Uterus (tissue), 4 donors: Measurements from ENCODE around the gene EXOC4. TPM values are rescaled to one million over a fixed set of nuclear protein-coding genes. Genes with fewer than 3 reads are reported as not detected.

ENCODE experiments used
- DNase-seq, 2 donors: peaks; one replicate each; pipeline ENCODE4 v3.0.0-alpha.2; 2019 to 2020
- H3K27ac ChIP-seq, 2 donors: fragments of 200-600 bp; sonication (generic); 1 replicate in 1 of 2; 2 replicates in 1 of 2; pipeline ENCODE4 v1.5.1; 2016 to 2018
- H3K27me3 ChIP-seq, 2 donors: fragments of 200-600 bp; sonication (generic); one replicate each; pipeline ENCODE4 v1.5.1; 2018 to 2019; ENCODE audit warnings: control low read depth in 1 of 2
- H3K36me3 ChIP-seq, 2 donors: fragments of 200-600 bp; sonication (generic); one replicate each; pipeline ENCODE4 v1.5.1; 2019; ENCODE audit warnings: control low read depth in 1 of 2
- H3K4me1 ChIP-seq, 2 donors: fragments of 200-600 bp; sonication (generic); one replicate each; pipeline ENCODE4 v1.5.1; 2018 to 2019; ENCODE audit warnings: control low read depth in 1 of 2
- H3K4me3 ChIP-seq, 2 donors: fragments of 200-600 bp; sonication (generic); 1 replicate in 1 of 2; 2 replicates in 1 of 2; pipeline ENCODE4 v1.5.1; 2018 to 2019; ENCODE audit warnings: mild to moderate bottlenecking in 1 of 2
- H3K9me3 ChIP-seq, 2 donors: fragments of 200-600 bp; sonication (generic); one replicate each; pipeline ENCODE4 v1.5.1; 2019; ENCODE audit warnings: control low read depth in 1 of 2
- CTCF ChIP-seq, 4 experiments: fragments of 200-600 bp in 2 of 4; fragments of 450-650 bp in 2 of 4; sonication (generic) in 2 of 4; IDR thresholded peaks; one replicate each; pipeline ENCODE4 v1.5.1; 2016 to 2019; ENCODE audit warnings: antibody characterized with exemption in 4 of 4, mild to moderate bottlenecking in 2 of 4, moderate library complexity in 1 of 4
- POLR2A ChIP-seq, 2 donors: fragments of 450-650 bp; IDR thresholded peaks; one replicate each; pipeline ENCODE4 v1.6.1; 2016; ENCODE audit warnings: antibody characterized with exemption in 2 of 2, mild to moderate bottlenecking in 1 of 2, moderate library complexity in 1 of 2
- intact Hi-C: fragments of 100-400 bp; cut with DNase I; formaldehyde crosslinking; loops from one replicate; pipeline ENCODE4 v1.15.1; 2023; ENCODE audit warnings: low total_unique reads
- total RNA-seq, 4 donors: library from RNA; depleted of rRNA in 3 of 4; stranded (reverse); fragments of >200 nt in 3 of 4; gene quantifications; one replicate each; pipeline versions ENCODE4 v1.1.0 to v1.2.4, GENCODE V29; 2014 to 2023
- donor health status: DM: yes; HTN: yes; CAD: no.

Gene EXOC4
- total RNA-seq, 4 donors from 2014 or later = 27.2 to 126 (median 65.4) TPM

DNA sequence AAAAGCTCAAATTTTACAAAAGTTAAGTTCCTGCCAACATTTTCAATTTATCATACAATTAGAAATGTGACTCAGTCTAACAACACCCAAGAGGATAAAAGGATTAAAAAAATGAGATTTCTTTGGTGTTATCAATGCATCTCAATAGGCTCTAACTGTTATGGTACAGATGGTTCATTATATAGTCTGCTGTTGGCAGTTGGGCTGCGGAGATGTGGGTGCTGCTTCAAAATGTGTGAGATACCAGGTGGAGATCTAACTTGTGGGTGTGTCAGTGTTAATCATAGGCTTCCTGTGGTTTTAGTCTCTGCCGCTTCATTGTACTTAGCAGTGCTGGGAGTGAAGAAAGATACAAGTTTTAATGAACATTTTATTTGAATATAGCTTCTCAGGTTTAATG, 231.2 kb downstream of the EXOC4 start:
- H3K27ac ChIP-seq = no peak overlapping the region
- H3K36me3 ChIP-seq = no peaks in the 10 kb centered on the region
- peaks cover 0 to 3% of the 10 kb centered on the region in 2 donors for H3K27me3 ChIP-seq
- TF ChIP-seq POLR2A (IDR thresholded peaks at IDR 0.05) (no peak), CTCF (IDR thresholded peaks at IDR 0.05) (no peak)
- H3K9me3 ChIP-seq = no peaks in the 10 kb centered on the region
- no peak for DNase-seq
- H3K4me1 ChIP-seq = no peaks in the 10 kb centered on the region
- intact Hi-C loops = no loop called here
- no peak overlapping the region for H3K4me3 ChIP-seq

- TF ChIP-seq CTCF (IDR thresholded peaks at IDR 0.05) = no peak
- no peak for TF ChIP-seq POLR2A (IDR thresholded peaks at IDR 0.05)
- H3K27me3 ChIP-seq = peaks cover 0 to 3% of the 10 kb centered on the region in 2 donors
- intact Hi-C loops = no loop called here
- H3K27ac ChIP-seq = no peak overlapping the region
- H3K4me1 ChIP-seq = no peaks in the 10 kb centered on the region
- H3K4me3 ChIP-seq = no peak overlapping the region
- DNase-seq = no peak
- H3K9me3 ChIP-seq = no peaks in the 10 kb centered on the region
- no peaks in the 10 kb centered on the region for H3K36me3 ChIP-seq
These were observed 237.0 kb downstream of the EXOC4 start for GRCh38 chr7:133489906-133490305.

DNA sequence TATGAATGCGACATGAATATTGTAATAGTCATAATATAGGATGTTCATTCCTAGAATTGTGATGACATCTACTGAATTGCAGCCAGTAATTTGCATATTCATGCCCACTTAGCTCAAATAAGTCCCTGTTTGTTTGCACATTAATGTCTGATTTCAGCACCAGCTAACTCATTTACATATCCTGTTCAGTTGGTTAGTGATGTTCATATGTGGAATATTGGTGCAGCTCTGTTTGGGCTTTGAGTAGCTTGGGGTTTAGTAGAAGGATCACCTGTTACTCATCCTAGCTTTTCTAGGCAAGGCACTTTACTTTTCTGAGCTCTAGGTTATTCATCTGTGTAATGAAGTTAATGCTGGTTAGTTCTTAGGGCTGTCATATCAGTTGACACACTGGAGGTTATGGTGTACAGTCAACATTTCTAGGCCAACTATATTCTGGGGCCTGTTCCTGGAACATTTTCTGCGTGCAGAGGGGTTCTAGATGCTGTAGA, 238.4 kb downstream of the EXOC4 start:
- no peak for DNase-seq
- H3K9me3 ChIP-seq = no peaks in the 10 kb centered on the region
- H3K4me3 ChIP-seq = no peak overlapping the region
- H3K27me3 ChIP-seq = peaks cover 0 to 3% of the 10 kb centered on the region in 2 donors
- no peaks in the 10 kb centered on the region for H3K4me1 ChIP-seq
- no peak for TF ChIP-seq CTCF (IDR thresholded peaks at IDR 0.05)
- no peak for TF ChIP-seq POLR2A (IDR thresholded peaks at IDR 0.05)
- intact Hi-C loops = no loop called here
- H3K36me3 ChIP-seq = no peaks in the 10 kb centered on the region
- H3K27ac ChIP-seq = no peak overlapping the region

DNA sequence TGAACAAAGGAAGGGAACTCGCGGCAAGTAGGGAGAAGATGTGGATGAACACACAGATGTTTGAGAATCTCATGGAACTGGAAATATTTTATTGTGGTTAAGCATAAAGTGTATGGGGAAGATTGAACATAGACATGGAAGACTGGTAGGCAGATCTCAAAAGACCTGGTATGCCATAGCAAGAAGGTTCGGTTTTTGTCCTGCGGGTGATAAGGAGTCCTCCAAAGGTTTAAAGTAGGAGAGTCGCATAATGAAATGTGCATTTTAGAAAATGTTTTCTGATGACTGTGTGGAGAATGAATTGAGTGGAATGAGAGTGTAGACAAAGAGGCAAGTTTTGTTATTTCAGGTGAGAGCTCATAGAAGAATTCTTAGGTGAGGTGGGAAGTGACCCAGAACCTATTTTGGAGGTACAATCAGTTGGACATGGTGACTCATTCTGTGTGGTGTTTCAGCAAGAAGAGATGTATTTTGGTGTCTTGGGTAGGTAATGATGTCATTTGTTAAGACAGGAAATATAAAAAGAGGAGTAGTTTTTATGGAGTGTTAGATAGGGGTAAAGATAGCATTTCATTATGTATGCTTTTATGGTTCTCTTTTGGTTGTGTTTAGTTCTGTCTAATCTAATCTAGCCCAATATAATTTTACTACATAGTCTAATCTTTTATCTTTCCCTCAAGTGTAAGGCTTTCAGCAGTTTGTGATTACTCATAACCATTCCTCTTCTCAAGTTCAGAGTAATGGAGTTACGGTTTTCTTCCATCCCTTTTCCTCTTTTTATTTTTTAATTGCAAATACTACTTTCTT, 239.2 kb downstream of the EXOC4 start:
- intact Hi-C loops = no loop called here
- TF ChIP-seq POLR2A (IDR thresholded peaks at IDR 0.05) (no peak), CTCF (IDR thresholded peaks at IDR 0.05) (no peak)
- no peak overlapping the region for H3K27ac ChIP-seq

DNA sequence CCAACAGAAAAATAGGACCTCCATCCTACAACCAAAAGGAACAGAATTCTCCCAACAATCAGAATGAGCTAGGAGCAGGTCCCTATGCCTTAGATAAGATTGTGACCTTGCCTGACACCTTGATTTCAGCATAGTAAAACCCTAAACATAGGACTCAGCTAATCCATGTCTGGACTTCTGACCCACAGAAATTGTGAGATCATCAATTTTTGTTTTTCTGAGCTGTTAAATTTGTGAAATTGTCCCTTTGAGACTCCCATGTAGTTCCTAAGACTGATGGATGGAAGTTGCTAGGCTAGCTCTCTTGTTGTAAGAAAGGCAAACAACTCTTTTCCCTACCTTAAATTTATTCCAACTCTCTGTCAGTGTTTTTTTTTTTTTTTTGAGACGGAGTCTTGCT, 244.2 kb downstream of the EXOC4 start:
- Histone ChIP-seq H3K4me1 (no peaks in the 10 kb centered on the region), H3K4me3 (no peak overlapping the region), H3K27me3 (no peaks in the 10 kb centered on the region), H3K36me3 (no peaks in the 10 kb centered on the region), H3K27ac (no peak overlapping the region), H3K9me3 (no peaks in the 10 kb centered on the region)
- DNase-seq = no peak
- intact Hi-C loops = no loop called here
- no peak for TF ChIP-seq CTCF (IDR thresholded peaks at IDR 0.05)
- no peak for TF ChIP-seq POLR2A (IDR thresholded peaks at IDR 0.05)

More for the DNA sequence above, 239.2 kb downstream of the EXOC4 start:
- peaks cover 0 to 3% of the 10 kb centered on the region in 2 donors for H3K27me3 ChIP-seq
- no peak overlapping the region for H3K4me3 ChIP-seq
- no peaks in the 10 kb centered on the region for H3K4me1 ChIP-seq
- no peaks in the 10 kb centered on the region for H3K36me3 ChIP-seq
- no peak for DNase-seq
- no peaks in the 10 kb centered on the region for H3K9me3 ChIP-seq
